DOHH2 (cell line): Measurements from ENCODE around the gene SMIM44.

ENCODE experiments used
- H3F3A ChIP-seq: fragments of 200-600 bp; sonication (generic), shearing (Covaris generic); 2 replicates; pipeline ENCODE4 v1.6.0; 2016; ENCODE audit warnings: antibody characterized with exemption, mild to moderate bottlenecking; ENCODE audit not compliant: control insufficient read depth, insufficient read depth
- H3K27ac ChIP-seq: fragments of 200-600 bp; sonication (generic); 2 replicates; pipeline ENCODE4 v1.5.1; 2014; ENCODE audit warnings: low read depth, mild to moderate bottlenecking, low read length, moderate library complexity
- H3K27me3 ChIP-seq: fragments of 200-600 bp; sonication (generic); 2 replicates; pipeline ENCODE4 v1.6.1; 2014; ENCODE audit warnings: mild to moderate bottlenecking, low read length, mixed read lengths; ENCODE audit not compliant: control insufficient read depth
- H3K36me3 ChIP-seq: fragments of 200-600 bp; sonication (generic); 2 replicates; pipeline ENCODE4 v1.6.1; 2014; ENCODE audit warnings: mild to moderate bottlenecking, low read length, moderate library complexity, mixed read lengths; ENCODE audit not compliant: control insufficient read depth
- H3K4me1 ChIP-seq: fragments of 200-600 bp; sonication (generic); 2 replicates; pipeline ENCODE4 v1.6.1; 2014; ENCODE audit warnings: mild to moderate bottlenecking, low read length, mixed read lengths; ENCODE audit not compliant: control insufficient read depth
- H3K4me2 ChIP-seq: fragments of 200-600 bp; sonication (generic); 2 replicates; pipeline ENCODE4 v1.6.0; 2014; ENCODE audit warnings: mild to moderate bottlenecking, low read length, moderate library complexity
- H3K4me3 ChIP-seq: fragments of 200-600 bp; sonication (generic); 2 replicates; pipeline ENCODE4 v1.5.1; 2014; ENCODE audit warnings: mild to moderate bottlenecking, low read length, mixed read lengths
- H3K79me2 ChIP-seq: fragments of 200-600 bp; sonication (generic); 2 replicates; pipeline ENCODE4 v1.6.1; 2014; ENCODE audit warnings: mild to moderate bottlenecking, low read length, mixed read lengths; ENCODE audit not compliant: control insufficient read depth
- H3K9me2 ChIP-seq: fragments of 200-600 bp; sonication (generic); replicated peaks from 2 replicates; pipeline ENCODE4 v1.6.1; 2014; ENCODE audit warnings: mild to moderate bottlenecking, low read length, mixed read lengths; ENCODE audit not compliant: control insufficient read depth
- H3K9me3 ChIP-seq: fragments of 200-600 bp; sonication (generic); 2 replicates; pipeline ENCODE4 v1.6.1; 2014; ENCODE audit warnings: antibody characterized with exemption, low read length, mixed read lengths; ENCODE audit not compliant: control insufficient read depth, insufficient read depth
- H4K20me1 ChIP-seq: fragments of 200-600 bp; sonication (generic); 2 replicates; pipeline ENCODE4 v1.6.0; 2014; ENCODE audit warnings: low read depth, mild to moderate bottlenecking, antibody characterized with exemption, low read length, moderate library complexity; ENCODE audit not compliant: control insufficient read depth, insufficient read depth
- EZH2phosphoT487 ChIP-seq: fragments of 200-600 bp; sonication (generic); IDR thresholded peaks from 2 replicates; pipeline ENCODE4 v1.6.1; 2017; ENCODE audit warnings: borderline replicate concordance, mild to moderate bottlenecking, antibody characterized with exemption, low read length, moderate library complexity, mixed read lengths
- TF ChIP-seq, protein P1 (sequence below): fragments of 200-600 bp; sonication (generic); IDR thresholded peaks from one replicate; pipeline ENCODE4 v1.5.1; 2014; ENCODE audit warnings: antibody characterized with exemption, mild to moderate bottlenecking, low read depth, low read length; ENCODE audit not compliant: poor library complexity, severe bottlenecking

The SMIM44 gene

GRCh38 chr19:3519126-3519525 is 35.9 kb upstream of the SMIM44 start:
- TF ChIP-seq, protein P1, sequence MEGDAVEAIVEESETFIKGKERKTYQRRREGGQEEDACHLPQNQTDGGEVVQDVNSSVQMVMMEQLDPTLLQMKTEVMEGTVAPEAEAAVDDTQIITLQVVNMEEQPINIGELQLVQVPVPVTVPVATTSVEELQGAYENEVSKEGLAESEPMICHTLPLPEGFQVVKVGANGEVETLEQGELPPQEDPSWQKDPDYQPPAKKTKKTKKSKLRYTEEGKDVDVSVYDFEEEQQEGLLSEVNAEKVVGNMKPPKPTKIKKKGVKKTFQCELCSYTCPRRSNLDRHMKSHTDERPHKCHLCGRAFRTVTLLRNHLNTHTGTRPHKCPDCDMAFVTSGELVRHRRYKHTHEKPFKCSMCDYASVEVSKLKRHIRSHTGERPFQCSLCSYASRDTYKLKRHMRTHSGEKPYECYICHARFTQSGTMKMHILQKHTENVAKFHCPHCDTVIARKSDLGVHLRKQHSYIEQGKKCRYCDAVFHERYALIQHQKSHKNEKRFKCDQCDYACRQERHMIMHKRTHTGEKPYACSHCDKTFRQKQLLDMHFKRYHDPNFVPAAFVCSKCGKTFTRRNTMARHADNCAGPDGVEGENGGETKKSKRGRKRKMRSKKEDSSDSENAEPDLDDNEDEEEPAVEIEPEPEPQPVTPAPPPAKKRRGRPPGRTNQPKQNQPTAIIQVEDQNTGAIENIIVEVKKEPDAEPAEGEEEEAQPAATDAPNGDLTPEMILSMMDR, result no peak
- TF ChIP-seq EZH2phosphoT487, result no peak
- H3F3A ChIP-seq, result peaks cover 10% of the 10 kb centered on the region
- H4K20me1 ChIP-seq, result peaks cover 16% of the 10 kb centered on the region
- no peaks in the 10 kb centered on the region for H3K9me2 ChIP-seq
- H3K36me3 ChIP-seq, result peaks cover 24% of the 10 kb centered on the region; the same call in 1 of the 2 replicates
- peaks cover 28% of the 10 kb centered on the region for H3K4me1 ChIP-seq
- no peak overlapping the region for H3K27ac ChIP-seq
- peaks cover 73% of the 10 kb centered on the region for H3K79me2 ChIP-seq
- H3K4me3 ChIP-seq, result no peak overlapping the region
- H3K9me3 ChIP-seq, result no peaks in the 10 kb centered on the region
- no peak overlapping the region for H3K4me2 ChIP-seq
- H3K27me3 ChIP-seq, result no peaks in the 10 kb centered on the region

DNA sequence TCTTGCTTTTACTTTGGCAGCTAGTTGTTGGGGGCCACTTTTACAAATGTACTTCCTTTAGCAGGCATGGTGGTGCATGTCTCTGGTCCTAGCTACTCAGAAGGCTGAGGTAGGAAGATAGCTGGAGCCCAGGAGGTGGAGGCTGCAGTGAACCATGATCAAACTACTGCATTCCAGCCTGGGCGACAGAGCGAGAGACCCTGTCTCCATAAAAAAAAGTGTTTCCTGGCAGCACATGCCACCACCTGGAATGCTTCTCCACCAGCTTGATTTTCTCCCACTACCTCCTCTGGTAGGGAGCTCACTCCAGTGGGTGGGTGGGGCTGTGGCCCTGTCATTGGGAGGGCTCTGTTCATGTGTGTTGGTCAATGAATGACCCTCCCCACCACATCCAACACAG is 35.4 kb upstream of the SMIM44 start:
- Histone ChIP-seq H3K4me1 (peaks cover 28% of the 10 kb centered on the region), H3K27me3 (no peaks in the 10 kb centered on the region), H3K4me3 (no peak overlapping the region), H3K27ac (no peak overlapping the region), H3K79me2 (peaks cover 78% of the 10 kb centered on the region), H3K9me3 (no peaks in the 10 kb centered on the region), H3K36me3 (peaks cover 21% of the 10 kb centered on the region; the same call in 1 of the 2 replicates), H3K4me2 (no peak overlapping the region), H4K20me1 (peaks cover 16% of the 10 kb centered on the region), H3K9me2 (no peaks in the 10 kb centered on the region), H3F3A (peaks cover 10% of the 10 kb centered on the region)
- TF ChIP-seq, protein P1, result no peak
- no peak for TF ChIP-seq EZH2phosphoT487

DNA sequence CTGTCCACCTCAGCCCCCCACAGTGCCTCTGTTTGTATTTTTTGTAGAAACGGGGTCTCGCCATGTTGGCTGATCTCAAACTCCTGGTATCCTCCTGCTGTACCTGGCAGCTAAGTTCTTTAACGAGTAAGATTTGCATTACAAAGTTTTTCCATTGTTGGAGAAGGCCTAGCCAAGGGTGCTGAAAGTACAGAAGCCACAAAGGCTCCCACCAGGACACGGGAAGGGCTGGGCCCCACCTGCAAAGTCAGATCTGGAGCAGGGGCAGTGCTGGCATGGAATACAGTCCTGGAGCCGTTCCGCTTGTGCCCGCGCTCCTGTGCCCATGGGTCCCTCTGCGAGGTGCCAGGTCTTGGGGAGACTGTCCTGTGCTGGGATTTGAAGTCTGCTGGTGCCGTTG is 35.0 kb upstream of the SMIM44 start:
- no peaks in the 10 kb centered on the region for H3K27me3 ChIP-seq
- H3K9me3 ChIP-seq, result no peaks in the 10 kb centered on the region
- peaks cover 82% of the 10 kb centered on the region for H3K79me2 ChIP-seq
- H3K4me3 ChIP-seq, result no peak overlapping the region
- peaks cover 19% of the 10 kb centered on the region; the same call in 1 of the 2 replicates for H3K36me3 ChIP-seq
- H3F3A ChIP-seq, result peaks cover 10% of the 10 kb centered on the region
- no peak for TF ChIP-seq EZH2phosphoT487
- TF ChIP-seq, protein P1, result no peak
- peaks cover 28% of the 10 kb centered on the region for H3K4me1 ChIP-seq
- no peaks in the 10 kb centered on the region for H3K9me2 ChIP-seq
- H3K27ac ChIP-seq, result no peak overlapping the region
- H4K20me1 ChIP-seq, result peaks cover 18% of the 10 kb centered on the region
- H3K4me2 ChIP-seq, result no peak overlapping the region

GRCh38 chr19:3517638-3518037 is 34.4 kb upstream of the SMIM44 start:
- Histone ChIP-seq H3K27me3 (no peaks in the 10 kb centered on the region), H3F3A (peaks cover 10% of the 10 kb centered on the region), H3K27ac (no peak overlapping the region), H3K4me2 (no peak overlapping the region), H3K9me2 (no peaks in the 10 kb centered on the region), H3K36me3 (peaks cover 19% of the 10 kb centered on the region; the same call in 1 of the 2 replicates), H3K79me2 (peaks cover 88% of the 10 kb centered on the region), H3K4me1 (peaks cover 28% of the 10 kb centered on the region), H3K9me3 (no peaks in the 10 kb centered on the region), H4K20me1 (peaks cover 21% of the 10 kb centered on the region), H3K4me3 (no peak overlapping the region)
- TF ChIP-seq EZH2phosphoT487, result no peak
- TF ChIP-seq, protein P1, result no peak
